ENCODE measurements around the gene FLYWCH1.

GRCh38 chr16:2953706-2954627, 42.2 kb downstream of the FLYWCH1 start:
- TF ChIP-seq RAD21 (IDR thresholded peaks at IDR 0.05 in 1 of 2, conservative IDR thresholded peaks at IDR 0.05 in 1 of 2; ENCODE audit: low read depth in 2 of 2, low read length in 2 of 2) (no peak), NRF1 (IDR thresholded peaks at IDR 0.05; ENCODE audit: low read depth, low read length) (no peak), GTF2F1 (IDR thresholded peaks at IDR 0.05; ENCODE audit: borderline replicate concordance, low read depth, low read length) (no peak), SIN3A (conservative IDR thresholded peaks at IDR 0.05 in 1 of 2, IDR thresholded peaks at IDR 0.05 in 1 of 2; ENCODE audit: low read depth in 1 of 2, low read length in 2 of 2) (no peak), CTCF (IDR thresholded peaks at IDR 0.05; ENCODE audit: control extremely low read depth in 1 of 3, insufficient read depth in 1 of 3, low read depth in 1 of 3, low read length in 3 of 3) (no peak), SRF (IDR thresholded peaks at IDR 0.05; ENCODE audit: low read depth, low read length) (no peak)

All from H1 (cell line).